Measurements from ENCODE around the gene TPM3.

DNA sequence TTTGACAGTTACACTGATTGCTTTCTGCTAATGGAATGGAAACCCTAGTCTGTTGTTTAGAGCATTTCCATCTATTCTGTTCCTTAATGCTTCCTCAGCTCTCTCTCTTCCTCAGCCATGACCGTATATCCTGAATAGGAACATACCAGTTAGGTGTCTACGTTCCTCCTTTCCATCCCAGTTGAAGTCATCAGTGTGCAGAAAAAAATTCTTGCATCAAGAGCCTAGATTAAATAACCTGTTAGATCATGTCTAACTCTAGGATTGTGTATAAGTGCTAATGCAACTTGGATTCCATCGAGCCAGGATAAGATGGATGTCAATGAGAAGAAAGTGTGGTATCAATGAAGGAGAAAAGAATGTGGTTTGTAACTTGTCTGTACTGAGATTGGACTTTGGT lies 47.6 kb upstream of the TPM3 start:
- TF ChIP-seq FOXM1 (IDR thresholded peaks at IDR 0.05; ENCODE audit: borderline replicate concordance) (no peak), SP1 (IDR thresholded peaks at IDR 0.05) (no peak)
